ENCODE measurements around the gene ATP1A1.

The ATP1A1 gene

DNA sequence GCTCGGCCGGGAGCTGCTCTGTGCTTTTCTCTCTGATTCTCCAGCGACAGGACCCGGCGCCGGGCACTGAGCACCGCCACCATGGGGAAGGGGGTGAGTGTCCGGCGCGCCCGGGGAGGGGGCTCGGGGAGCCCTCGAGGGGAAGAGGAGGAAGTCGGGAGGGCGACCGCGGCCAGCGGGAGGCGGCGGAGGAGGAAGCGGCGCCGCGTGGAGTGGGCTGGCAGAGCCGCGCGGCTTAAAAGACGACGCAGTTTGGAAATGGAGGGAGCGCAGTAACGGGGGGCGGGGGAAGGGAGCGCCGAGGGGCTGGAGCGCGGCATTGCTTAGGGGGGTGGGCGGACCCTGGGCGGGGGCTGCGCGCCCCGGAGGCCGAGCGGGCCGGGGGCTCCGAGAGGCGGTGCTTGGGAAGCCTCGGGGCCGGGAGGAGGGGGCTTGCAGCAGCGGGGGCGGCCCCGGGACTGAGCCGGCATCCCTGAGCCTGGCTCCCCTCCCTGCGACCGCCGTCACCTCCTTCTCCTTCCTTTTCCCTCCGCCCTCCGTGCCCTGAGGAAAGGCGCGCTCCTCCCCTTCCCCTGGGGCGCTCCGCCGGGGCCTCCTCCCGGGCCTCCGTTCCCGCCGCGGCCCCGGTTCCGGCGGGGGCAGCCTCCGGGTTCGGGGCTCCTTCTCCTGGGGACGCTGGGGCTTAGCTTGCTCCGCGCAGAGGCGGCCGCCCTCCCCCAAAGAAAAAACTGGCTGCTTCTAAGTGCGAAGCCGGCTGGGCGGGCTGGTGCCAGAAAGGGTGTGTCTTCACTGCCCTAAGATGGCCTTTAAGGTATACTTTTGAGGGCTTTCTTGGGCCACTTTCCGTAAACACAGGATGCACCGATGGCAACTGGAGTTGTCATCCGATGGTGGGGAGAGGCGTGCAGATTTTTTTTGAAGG is 648 bp downstream of the ATP1A1 start:
- DNase-seq = peak; percentile 37 to 61 (median 50)

DNA sequence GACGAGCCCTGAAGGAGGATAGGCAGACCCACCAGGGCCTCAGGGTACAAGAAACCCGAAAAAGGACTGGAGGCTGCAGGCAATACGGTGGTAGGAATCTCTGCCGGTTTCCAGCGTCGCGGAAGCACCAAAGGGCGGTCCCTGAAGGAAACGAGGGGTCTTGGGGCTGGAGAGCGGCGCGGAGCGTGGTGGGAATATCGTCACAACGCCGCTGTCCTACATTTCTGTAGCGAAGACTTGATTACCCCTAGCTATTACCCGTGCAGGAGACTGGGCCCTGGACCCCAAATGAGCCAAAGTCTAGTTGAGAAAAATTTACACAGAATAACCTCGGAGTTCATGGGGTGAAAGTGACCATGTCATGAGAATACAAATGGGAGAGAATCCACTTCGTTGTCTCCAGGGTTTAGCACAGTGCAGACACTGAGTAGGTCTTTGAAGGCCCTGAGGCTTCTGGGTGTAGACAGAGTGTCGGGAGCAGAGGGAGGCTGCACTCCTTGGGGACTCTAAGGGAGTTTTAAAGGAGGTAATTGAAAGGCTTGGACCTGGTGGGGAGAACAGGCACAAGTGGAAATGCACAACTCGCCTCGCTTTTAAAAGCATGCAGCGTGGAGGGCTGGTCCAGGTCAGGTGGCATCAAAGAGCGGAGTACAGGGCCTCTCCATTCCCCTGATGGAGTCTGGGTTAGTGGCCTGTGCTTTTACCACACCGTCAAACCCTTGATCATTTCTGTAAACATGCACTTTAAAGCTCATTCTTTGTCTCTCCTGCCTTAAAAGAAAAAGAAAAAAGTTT is 1.5 kb downstream of the ATP1A1 start:
- peak in 2 of 5 donors; percentile 24 to 37 for DNase-seq

DNA sequence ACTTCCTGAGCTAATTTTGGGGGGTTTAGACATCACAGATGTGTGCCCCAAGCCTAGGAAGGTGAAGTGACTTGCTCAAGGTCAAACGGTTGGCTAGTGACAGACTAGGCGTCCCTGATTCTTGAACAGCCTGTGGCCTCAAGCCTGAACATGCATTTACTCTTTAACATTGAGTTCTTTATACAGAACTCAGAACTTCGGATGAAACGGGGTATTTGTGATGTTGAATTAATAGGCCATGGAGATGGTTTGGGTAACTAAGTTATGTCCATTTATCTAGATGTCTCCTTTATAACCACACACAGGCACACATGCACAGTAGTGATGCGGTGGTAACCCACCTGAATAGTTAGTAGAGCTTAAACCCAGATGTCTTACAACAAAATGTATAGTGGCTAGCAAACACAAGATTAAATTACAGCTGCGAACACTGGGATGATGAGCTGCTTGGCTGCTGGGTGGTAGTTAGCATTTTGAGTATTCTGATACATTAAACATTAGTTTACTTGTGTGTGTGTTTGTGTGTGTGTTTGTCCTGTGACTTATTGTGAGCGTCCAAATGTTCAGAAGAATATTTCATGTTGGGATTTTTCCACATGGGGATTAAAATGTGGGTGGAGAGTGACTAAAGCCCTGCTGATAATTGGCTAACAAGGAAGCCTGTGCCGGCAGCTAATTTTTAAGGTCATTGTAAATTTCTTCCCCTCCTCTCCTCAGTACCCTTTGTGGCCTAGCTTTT is 2.3 kb downstream of the ATP1A1 start:
- peak in 1 of 5 donors; percentile 17 for DNase-seq

DNA sequence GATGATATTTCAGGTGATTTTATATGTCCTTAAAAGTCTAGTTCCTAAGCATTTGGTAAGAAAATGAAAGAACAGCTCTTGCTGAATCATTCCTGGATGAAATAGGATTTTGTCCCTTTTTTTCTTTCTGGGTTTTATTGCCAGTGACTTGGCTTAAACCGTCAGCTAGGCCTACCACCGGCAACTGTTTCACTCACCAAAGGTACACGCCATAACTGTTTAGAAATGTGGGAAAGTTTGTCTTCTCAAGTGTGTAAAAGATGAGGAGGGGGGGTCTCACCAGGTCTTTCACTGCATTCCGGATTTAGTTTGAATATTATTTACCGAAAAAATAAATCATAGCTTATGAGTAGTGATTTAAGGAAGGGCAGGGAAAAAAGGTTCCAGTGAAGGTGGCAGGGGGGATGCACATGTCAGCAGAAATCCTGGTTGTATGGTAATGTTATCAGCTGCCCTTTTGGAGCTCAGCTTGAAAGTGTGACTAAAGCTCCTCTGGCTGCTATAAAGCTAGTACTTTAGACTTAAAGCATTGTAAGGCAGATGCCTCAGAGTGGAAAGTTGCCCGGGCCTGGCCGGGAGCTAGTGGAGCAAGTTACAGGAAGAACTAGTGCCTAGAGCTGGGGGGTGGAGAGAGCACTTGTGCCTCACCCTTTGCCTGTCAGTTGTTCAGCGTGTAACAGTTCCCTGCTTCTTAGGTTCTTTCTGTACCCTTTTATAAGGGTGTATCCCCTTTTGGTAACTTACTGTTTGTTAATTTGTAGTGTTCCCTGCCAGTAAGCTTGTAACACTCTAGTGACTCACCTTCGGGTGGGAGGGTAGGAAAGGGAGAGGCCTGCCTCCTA is 3.1 kb downstream of the ATP1A1 start:
- DNase-seq = peak in 3 of 5 donors; percentile 15 to 29 (median 28)

DNA sequence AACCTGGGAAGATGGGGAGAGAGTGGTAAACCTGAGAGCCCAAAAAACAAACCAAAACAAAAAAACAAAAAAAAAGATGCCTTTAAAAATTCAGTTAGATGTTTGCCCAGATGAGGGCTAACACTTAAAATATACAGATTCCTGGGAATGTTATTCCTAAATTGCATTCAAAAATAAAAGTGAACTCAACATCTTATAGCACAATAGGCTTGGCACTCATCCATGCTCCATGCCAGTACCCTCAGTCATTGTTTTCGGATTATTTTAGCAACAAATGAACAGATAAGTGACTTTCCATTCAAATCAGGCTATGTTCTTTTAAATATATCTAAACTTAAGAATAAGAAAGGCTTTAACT is 3.7 kb downstream of the ATP1A1 start:
- DNase-seq = no peak

DNA sequence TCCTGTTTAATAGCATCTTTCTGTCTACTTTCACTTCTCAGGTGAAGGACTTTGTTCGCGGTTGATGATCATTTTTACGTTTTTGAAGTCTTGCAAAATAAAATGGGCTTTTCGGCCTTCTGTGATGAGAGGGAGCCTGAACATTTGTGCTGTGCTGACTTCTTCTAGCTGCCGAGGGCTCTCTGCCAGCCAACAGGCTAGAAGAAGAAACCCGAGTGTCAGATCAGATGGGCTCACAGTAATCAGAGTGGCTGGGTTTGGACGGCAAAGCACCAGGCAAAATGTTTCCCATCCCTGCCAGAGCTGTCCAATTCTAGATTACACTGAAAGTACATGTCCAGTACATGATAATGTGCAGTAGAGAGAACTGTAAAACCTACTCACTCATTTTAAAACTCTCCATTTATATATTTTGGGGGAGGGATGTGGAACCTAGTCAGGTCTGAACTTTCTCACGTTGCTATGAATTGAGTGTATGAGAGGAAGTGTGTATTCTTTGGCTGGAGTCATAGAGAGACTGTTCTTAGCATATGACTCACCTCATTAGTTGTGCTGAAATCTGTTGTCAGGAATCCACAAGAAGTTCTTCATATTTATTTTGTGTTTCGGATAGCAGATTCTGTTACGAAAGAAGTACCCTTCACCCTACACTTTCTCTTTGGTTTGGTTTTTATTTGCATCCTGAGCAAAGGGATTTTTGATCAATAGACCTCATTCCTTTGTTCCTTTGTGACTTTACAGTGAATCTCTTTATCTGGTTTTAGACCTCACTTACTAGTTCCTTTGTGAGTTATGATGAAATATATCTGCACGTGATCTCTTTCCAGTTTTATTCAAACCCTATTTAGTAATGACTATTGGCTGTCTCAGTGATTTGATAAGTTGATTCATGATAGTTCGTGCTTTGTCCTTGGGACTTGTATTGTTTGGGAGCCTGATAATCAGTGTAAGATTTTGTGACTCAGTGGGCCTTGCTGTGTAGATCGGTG is 4.8 kb downstream of the ATP1A1 start:
- peak in 3 of 5 donors; percentile 21 to 88 (median 25) for DNase-seq

DNA sequence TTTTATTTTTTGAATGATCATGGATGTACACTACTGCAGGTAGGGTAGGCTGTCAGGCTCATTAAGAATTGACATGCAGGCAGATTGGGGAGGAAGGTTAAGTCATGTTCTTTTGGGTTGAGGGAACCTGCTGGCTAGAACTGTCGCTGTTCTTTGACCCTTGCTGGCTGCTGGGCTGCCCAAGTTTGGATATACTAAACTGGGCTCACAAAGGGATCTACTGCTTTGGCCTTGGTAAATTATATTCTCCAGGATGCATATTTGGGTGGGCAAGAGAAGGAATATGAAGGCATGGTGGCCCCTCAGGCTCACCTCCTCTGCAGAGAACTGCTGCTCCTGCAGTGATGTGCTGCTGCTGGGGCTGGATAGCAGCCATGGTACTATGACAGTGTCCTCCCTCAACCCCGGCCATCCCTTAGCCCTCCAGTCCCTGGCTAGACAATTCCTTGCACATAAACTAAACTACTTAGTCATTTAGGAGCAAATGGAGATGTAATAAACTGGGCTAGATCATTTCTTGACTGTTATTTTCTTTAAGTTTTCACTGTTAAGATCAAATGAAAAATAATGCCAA is 6.1 kb downstream of the ATP1A1 start:
- DNase-seq = no peak

DNA sequence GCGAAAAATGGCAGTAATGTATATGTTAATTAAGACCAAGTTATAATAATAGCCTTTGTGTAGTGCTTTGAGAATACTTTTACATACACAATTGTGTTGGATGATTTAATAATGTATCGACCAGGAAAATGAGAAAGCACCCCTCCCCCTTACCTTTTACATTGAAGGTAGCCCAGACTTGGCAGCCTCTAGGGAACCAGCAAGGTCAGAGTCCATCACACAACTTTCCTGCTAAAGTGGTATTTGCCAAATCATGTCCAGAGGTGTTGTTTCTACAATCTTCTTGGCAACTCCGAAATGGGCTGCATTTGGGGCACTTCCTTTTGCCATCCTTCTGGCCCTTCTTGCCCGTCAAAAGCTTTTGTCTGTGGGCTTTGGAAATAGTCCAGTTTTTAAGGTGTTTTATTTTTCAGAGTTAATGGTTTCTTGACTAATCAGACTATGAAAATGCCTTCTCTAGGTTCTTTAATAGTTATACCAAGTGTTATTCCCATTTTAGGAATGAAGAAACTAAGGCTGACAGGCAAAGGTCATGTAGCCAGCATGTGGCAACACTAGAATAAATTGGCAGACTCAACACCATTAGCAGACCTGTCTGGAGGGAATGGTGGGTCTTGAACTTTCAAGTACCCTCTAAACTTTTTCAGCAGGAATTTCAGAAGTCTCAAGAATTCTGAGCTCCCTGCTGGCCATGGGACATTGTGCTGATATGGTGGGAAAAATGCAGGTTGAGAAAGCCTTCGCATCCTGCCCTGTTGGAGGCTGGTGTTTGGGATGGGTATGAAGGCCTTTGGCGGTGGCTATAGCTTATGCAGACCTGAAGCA is 6.8 kb downstream of the ATP1A1 start:
- DNase-seq = no peak

DNA sequence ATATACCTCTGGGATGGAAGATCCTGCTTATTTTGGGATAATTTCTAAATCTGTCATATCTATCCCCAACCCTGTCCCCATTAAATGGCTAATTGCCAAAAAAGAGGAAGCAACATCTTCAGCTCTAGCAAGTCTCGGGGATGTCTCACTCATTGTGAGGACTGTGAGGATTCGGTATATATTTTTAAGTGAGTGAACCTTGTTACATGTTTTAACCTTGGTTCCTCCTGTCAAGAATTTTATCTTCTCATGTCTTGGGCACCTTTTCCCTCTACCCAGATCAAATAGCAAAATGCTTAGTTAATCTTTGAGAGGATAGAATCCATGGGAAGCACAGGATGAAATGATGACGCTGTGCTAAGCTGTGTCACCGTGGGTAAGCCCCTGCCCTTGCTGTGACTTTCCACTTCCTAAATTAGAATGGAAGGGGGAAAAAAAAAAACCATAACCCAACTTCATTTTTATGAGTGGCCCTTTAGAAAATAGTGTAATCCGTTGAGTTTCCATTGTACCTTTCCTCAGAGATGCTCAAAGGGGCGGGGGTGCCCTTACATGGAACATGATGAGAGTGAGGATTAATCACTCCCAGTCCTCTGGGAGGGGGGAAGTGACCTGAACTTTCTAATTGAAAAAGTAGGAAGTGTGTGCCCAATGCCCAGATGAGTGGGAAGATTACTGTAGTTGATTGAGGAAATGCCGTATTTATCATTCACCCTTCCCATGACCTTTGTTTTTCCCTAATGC is 7.6 kb downstream of the ATP1A1 start:
- DNase-seq = no peak

DNA sequence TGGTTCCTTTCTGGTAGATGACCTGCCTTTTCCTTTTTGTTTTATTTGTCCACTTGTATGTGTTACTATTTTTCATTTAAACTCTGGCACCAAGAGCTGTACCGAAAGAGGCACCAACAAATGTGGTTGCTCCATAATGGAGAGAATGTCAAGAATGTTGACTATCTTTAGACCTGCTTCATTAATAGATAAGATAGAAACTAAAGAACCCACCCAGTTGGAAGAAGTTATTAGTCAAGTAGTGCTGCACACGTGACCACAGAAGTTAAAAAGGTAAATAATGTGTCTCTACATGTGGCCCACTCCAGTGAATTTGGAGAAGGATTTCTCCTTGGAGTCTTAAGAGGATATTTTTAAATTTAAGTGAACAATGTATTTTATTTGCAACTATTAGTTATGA is 9.3 kb downstream of the ATP1A1 start:
- DNase-seq = no peak

- no peak for DNase-seq
These were observed 9.9 kb downstream of the ATP1A1 start for GRCh38 chr1:116382857-116383483.

- no peak for DNase-seq
These were observed 13.0 kb downstream of the ATP1A1 start for GRCh38 chr1:116386042-116386441.

DNA sequence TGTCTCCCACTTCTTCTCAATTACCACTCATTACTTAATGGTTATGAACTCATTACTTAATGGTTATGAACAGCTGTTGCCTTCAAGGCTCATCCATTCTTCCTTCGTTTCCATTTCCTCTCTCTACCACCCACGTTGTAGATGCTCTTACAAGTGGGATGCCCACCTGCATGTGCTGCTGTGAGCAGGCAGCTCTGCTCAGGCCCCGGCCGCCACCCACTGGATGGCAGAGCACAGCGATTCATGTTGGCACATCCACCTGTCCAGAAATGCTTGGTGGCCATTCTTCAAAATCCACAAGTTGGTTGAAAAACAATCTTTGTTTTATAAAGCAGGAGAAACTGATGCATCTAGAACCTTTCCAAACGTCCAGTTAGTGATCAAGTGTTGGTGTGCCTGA is 14.5 kb downstream of the ATP1A1 start:
- DNase-seq = no peak

- DNase-seq = no peak
These were observed 15.1 kb downstream of the ATP1A1 start for GRCh38 chr1:116388122-116388521.

- DNase-seq = peak in 1 of 5 donors; percentile 12
These were observed 16.0 kb downstream of the ATP1A1 start for GRCh38 chr1:116389013-116389412.

- DNase-seq = no peak
These were observed 16.6 kb downstream of the ATP1A1 start for GRCh38 chr1:116389686-116390085.

DNA sequence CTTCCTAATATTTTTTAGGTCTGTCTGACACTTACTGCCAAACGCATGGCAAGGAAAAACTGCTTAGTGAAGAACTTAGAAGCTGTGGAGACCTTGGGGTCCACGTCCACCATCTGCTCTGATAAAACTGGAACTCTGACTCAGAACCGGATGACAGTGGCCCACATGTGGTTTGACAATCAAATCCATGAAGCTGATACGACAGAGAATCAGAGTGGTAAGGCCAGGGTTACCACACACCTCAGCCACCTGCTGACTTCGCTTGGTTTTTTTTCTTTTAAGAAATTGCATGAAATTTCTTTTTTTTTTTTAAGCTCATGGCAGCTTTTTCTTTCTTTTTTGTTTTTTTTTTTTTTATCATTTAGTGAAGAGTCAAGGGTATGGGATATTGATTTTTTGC is 17.2 kb downstream of the ATP1A1 start:
- DNase-seq = peak in 4 of 5 donors; percentile 29 to 64 (median 33)

GRCh38 chr1:116391185-116391584 is 18.1 kb downstream of the ATP1A1 start:
- DNase-seq = no peak
